Right atrium auricular region (tissue), 2 donors: Measurements from ENCODE around the gene FBN2. TPM values are rescaled to one million over a fixed set of nuclear protein-coding genes. Genes with fewer than 3 reads are reported as not detected.

Source experiments
- DNase-seq: peaks from one replicate; pipeline ENCODE4 v3.0.0-alpha.2; 2019; ENCODE audit warnings: low spot score
- H3K27ac ChIP-seq, 2 donors: fragments of 200-600 bp; sonication (generic); 1 replicate in 1 of 2; 2 replicates in 1 of 2; pipeline ENCODE4 v1.5.1; 2016 to 2019
- H3K27me3 ChIP-seq, 2 donors: fragments of 200-600 bp; sonication (generic); one replicate each; pipeline versions ENCODE4 v1.5.1 to v1.6.0; 2017 to 2019
- H3K36me3 ChIP-seq: fragments of 200-600 bp; sonication (generic); one replicate; pipeline ENCODE4 v1.5.1; 2016
- H3K4me1 ChIP-seq, 2 donors: fragments of 200-600 bp; sonication (generic); one replicate each; pipeline versions ENCODE4 v1.5.1 to v1.6.0; 2017 to 2019
- H3K4me3 ChIP-seq, 2 donors: fragments of 200-600 bp; sonication (generic); 1 replicate in 1 of 2; 2 replicates in 1 of 2; pipeline ENCODE4 v1.5.1; 2017 to 2019; ENCODE audit warnings: mild to moderate bottlenecking in 1 of 2, moderate library complexity in 1 of 2
- H3K9me3 ChIP-seq, 2 donors: fragments of 200-600 bp; sonication (generic); one replicate each; pipeline ENCODE4 v1.5.1; 2019
- total RNA-seq, 2 donors: library from RNA; depleted of rRNA; stranded (reverse); fragments of >200 nt; gene quantifications; one replicate each; pipeline ENCODE4 v1.1.0, GENCODE V29; 2016
- TF ChIP-seq, protein P1 (sequence below), 2 donors: fragments of 200-600 bp; sonication (generic); IDR thresholded peaks; one replicate each; pipeline ENCODE4 v1.5.1; 2019; ENCODE audit warnings: antibody characterized with exemption in 2 of 2

Gene FBN2
- total RNA-seq, 2 donors from 2014 or later: 1.1 to 4.6 TPM

DNA sequence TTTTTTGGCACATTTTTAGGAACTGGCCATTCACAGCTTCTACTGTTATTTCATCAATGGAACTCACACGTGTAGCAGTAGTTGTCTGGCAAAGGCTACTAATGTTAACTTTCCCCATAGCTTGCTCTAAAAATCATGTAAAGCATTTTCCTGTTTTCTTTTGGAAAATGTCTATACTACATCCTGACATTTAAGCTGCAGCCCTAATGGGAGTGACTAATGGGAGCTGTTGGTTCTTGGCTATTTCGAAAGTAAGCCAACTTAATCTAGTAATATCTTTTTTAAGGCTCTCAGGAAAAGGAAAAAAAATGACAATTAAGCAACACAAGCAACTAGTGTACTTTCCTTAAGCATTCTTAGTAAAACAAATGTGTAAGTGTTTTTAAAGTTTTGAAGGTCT lies 285.3 kb downstream of the FBN2 start:
- Histone ChIP-seq H3K9me3 (no peaks in the 10 kb centered on the region), H3K36me3 (no peaks in the 10 kb centered on the region), H3K27ac (no peak overlapping the region), H3K4me1 (no peaks in the 10 kb centered on the region), H3K4me3 (no peak overlapping the region), H3K27me3 (no peaks in the 10 kb centered on the region)
- TF ChIP-seq, protein P1, sequence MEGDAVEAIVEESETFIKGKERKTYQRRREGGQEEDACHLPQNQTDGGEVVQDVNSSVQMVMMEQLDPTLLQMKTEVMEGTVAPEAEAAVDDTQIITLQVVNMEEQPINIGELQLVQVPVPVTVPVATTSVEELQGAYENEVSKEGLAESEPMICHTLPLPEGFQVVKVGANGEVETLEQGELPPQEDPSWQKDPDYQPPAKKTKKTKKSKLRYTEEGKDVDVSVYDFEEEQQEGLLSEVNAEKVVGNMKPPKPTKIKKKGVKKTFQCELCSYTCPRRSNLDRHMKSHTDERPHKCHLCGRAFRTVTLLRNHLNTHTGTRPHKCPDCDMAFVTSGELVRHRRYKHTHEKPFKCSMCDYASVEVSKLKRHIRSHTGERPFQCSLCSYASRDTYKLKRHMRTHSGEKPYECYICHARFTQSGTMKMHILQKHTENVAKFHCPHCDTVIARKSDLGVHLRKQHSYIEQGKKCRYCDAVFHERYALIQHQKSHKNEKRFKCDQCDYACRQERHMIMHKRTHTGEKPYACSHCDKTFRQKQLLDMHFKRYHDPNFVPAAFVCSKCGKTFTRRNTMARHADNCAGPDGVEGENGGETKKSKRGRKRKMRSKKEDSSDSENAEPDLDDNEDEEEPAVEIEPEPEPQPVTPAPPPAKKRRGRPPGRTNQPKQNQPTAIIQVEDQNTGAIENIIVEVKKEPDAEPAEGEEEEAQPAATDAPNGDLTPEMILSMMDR (IDR thresholded peaks at IDR 0.05): no peak
- no peak for DNase-seq

DNA sequence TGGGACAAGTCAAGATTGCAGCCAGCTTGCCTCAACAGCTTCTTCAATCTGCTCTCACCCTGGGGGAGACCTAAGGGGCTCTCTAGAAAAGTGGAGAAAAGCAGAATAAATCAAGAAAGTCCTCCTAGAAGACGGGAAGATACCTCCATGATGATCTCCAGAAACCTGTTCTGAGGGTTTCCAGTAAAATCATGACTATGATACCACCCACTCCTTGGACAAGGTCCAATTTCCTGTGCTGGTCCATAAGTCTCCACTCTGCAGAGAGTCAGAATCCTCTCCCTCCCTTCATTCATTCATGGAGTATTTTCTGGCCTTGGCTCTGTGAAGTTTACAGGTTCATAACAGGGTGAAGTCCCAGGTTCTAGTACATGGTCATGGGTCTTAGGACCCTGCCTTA lies 285.8 kb downstream of the FBN2 start:
- DNase-seq: no peak
- no peak overlapping the region for H3K27ac ChIP-seq
- no peaks in the 10 kb centered on the region for H3K9me3 ChIP-seq
- no peaks in the 10 kb centered on the region for H3K27me3 ChIP-seq
- H3K4me3 ChIP-seq: no peak overlapping the region
- no peaks in the 10 kb centered on the region for H3K4me1 ChIP-seq
- TF ChIP-seq, protein P1 (IDR thresholded peaks at IDR 0.05): no peak
- no peaks in the 10 kb centered on the region for H3K36me3 ChIP-seq

DNA sequence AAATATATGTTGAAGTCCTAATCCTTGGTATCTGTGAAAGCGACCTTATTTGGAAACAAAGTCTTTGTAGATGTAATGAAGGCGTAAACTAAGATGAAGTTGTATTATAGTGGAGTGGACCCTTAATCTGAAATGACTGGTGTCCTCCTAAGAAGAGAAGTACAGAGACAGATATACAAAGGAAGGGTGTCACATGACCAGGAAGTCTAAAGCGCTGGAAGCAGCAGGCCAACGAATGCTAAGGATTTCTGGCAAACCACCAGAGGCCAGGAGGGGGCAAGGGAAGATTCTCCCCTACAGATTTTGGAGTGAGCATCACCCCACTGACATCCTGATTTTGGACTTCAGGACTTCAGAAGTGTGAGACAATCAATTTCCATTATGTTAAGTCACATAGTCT lies 292.1 kb downstream of the FBN2 start:
- Histone ChIP-seq H3K27ac (no peak overlapping the region), H3K27me3 (no peaks in the 10 kb centered on the region), H3K36me3 (no peaks in the 10 kb centered on the region), H3K9me3 (no peaks in the 10 kb centered on the region), H3K4me1 (no peaks in the 10 kb centered on the region), H3K4me3 (no peak overlapping the region)
- DNase-seq: no peak
- TF ChIP-seq, protein P1 (IDR thresholded peaks at IDR 0.05): no peak

DNA sequence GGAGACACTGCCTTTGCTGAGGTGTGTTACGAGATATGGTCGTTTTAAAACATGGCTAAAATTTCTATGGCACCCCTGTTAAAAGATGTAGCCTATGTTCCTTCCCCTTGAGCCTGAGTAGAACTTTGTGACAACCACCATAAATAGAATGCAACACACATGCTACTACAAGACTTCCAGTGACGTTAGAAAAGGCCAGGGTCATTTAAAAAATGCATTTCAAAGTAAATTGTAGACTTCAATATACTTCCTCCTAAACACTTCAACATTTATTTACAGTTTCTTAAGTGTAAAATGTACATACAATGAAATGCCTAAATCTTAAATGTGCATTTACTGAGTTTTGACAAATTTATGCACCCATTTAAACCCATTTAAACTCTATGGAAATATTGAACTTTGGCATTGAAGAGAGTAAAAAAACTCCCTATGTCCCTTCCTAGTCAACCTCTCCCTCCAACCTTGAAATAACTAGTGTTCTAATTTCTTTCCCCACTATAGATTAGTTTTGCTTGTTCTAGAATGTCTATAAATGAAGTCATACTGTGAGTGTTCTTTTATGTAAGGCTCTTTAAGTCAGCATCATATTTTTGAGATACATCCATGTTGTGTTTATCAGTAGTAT lies 294.0 kb downstream of the FBN2 start:
- no peak overlapping the region for H3K27ac ChIP-seq
- H3K27me3 ChIP-seq: no peaks in the 10 kb centered on the region
- no peaks in the 10 kb centered on the region for H3K9me3 ChIP-seq
- no peak for DNase-seq
- H3K36me3 ChIP-seq: no peaks in the 10 kb centered on the region
- TF ChIP-seq, protein P1 (IDR thresholded peaks at IDR 0.05): no peak
- no peaks in the 10 kb centered on the region for H3K4me1 ChIP-seq
- H3K4me3 ChIP-seq: no peak overlapping the region

DNA sequence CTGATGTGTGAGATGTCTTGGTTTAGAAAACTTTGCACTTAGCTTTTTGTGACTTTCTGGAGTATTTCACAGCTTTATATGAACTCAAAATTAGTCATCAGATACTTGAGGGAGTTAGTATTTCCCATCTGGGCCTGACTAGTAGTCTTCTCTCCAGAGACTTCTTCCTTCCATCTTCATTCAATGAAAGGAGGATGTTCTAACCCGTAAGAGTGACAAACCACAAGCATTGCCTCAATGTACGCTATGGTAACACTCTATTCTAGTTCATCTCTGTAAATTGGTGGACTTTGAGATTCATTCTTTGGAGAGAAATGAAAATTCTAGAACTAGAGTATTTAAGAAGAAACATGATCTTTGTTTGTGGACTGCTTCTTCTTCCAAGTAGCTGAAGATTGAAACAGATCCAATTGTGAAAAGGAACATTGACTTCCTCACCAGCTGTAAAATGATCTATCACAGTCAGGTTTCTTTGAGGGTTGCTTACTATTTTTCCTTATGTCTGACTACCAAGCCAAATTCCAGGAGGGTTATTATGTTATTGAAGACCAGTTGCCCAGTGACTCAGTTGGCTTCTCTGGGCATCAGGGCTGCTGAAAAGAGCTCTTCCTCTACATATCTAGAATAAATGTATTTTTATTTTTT lies 296.9 kb downstream of the FBN2 start:
- TF ChIP-seq, protein P1 (IDR thresholded peaks at IDR 0.05): no peak
- Histone ChIP-seq H3K27ac (no peak overlapping the region), H3K4me3 (no peak overlapping the region), H3K27me3 (no peaks in the 10 kb centered on the region), H3K36me3 (no peaks in the 10 kb centered on the region), H3K4me1 (no peaks in the 10 kb centered on the region), H3K9me3 (no peaks in the 10 kb centered on the region)
- no peak for DNase-seq

DNA sequence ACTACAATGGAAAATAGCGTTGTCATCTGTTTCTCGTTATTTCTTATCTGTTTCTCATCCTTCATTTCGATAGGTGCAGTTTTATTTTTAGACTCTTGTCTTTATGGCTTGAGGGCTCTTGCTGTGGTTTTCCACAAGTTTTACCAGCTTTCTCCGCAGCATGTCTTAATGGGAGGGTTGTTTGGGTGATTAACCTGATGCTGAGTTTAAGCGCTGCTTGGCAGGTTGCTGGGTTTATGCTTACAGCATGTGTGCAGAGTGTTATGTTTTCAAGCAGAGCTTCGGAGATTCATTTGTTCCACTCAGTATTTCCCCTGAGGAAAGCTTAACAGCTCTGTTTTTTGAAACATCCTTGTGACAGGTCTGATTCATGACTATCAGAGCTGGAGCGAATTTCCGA lies 300.5 kb downstream of the FBN2 start:
- no peaks in the 10 kb centered on the region for H3K36me3 ChIP-seq
- H3K9me3 ChIP-seq: no peaks in the 10 kb centered on the region
- H3K4me3 ChIP-seq: no peak overlapping the region
- no peaks in the 10 kb centered on the region for H3K27me3 ChIP-seq
- H3K27ac ChIP-seq: no peak overlapping the region
- DNase-seq: no peak
- no peaks in the 10 kb centered on the region for H3K4me1 ChIP-seq
- TF ChIP-seq, protein P1 (IDR thresholded peaks at IDR 0.05): no peak
